ENCODE data around the gene OR6N1.

The OR6N1 gene

DNA sequence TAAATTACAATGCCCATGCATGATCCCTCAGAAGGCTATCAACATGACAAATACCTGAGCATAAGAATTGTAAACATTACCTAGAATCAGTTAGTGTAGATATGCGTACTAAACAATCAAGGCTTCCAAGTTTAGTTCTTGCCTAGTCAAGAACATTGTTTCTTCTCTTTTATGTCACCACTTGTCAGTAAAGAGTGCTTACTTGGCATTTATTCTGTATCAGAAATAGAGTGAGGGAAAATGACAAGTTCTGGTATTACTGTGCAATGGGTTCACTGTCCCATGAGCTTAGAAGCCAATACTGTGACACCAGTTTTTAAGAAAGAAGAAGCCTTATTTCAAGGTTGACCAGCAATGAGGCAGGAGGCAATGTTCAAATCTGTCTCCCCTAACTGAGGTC is 31.7 kb upstream of the OR6N1 start:
- H2BK120ac ChIP-seq (ENCODE audit: insufficient read depth, low read length, poor library complexity) = no peak overlapping the region
- no peak overlapping the region for H3K23ac ChIP-seq (ENCODE audit: low read length)
- H3K27me3 ChIP-seq (ENCODE audit: insufficient read depth, low read length) = no peaks in the 10 kb centered on the region
- H3K4ac ChIP-seq (ENCODE audit: low read depth, low read length) = no peak overlapping the region
- no peak overlapping the region for H3K14ac ChIP-seq (ENCODE audit: low read length)
- no peak for DNase-seq
- H4K8ac ChIP-seq (ENCODE audit: low read depth, low read length) = no peak overlapping the region
- no CpG with 5 or more reads among the region's 1 CpG for WGBS (ENCODE audit: extremely low coverage, insufficient coverage, insufficient read length)
- H2BK5ac ChIP-seq (ENCODE audit: low read depth, low read length, poor library complexity) = no peak overlapping the region
- H2AK5ac ChIP-seq (ENCODE audit: low read length) = no peak overlapping the region
- no peak overlapping the region for H3K27ac ChIP-seq (ENCODE audit: low read depth, low read length)
- no peak overlapping the region for H3K9ac ChIP-seq (ENCODE audit: low read length)
- H4K12ac ChIP-seq (ENCODE audit: low read depth, low read length) = no peak overlapping the region
- H3K36me3 ChIP-seq (ENCODE audit: control insufficient read depth in 1 of 2, insufficient read depth in 2 of 2, low read length in 2 of 2) = no peaks in the 10 kb centered on the region
- H3K4me2 ChIP-seq (ENCODE audit: low read length) = no peak overlapping the region
- no peaks in the 10 kb centered on the region for H3K79me1 ChIP-seq (ENCODE audit: low read length)
- H4K91ac ChIP-seq (ENCODE audit: low read depth, low read length) = no peak overlapping the region
- H3K79me2 ChIP-seq (ENCODE audit: control insufficient read depth, insufficient read depth, low read length, poor library complexity) = no peaks in the 10 kb centered on the region
- H2BK12ac ChIP-seq (ENCODE audit: low read length) = no peak overlapping the region
- no peaks in the 10 kb centered on the region for H3K9me3 ChIP-seq (ENCODE audit: insufficient read depth, low read depth, low read length)
- no peaks in the 10 kb centered on the region for H3K4me1 ChIP-seq (ENCODE audit: control insufficient read depth in 1 of 2, insufficient read depth in 2 of 2, low read length in 2 of 2)
- H3K18ac ChIP-seq (ENCODE audit: low read length) = no peak overlapping the region
- H2AFZ ChIP-seq (ENCODE audit: insufficient read depth, low read length, poor library complexity) = no peak overlapping the region
- no peak overlapping the region for H3K4me3 ChIP-seq (ENCODE audit: low read depth, low read length)

DNA sequence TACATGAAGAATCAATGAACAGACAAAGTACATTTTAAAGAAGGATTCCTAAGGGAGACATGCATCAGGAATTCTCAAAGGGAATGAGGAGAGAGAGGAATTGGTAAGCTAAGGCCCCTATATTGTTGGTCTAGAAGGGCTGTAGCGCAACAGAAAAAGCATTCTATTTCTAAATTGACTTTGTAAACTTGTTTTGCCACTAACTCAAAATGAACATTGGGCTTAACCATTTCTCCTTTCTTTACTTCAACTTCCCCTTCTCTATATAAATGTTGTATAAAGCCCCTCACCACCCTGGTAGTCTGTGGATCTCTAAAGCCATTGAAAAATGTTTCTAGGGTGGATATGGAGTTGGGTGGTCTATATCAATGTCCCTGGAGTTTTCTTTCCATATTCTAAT is 29.4 kb upstream of the OR6N1 start:
- Histone ChIP-seq H3K9ac (ENCODE audit: low read length) (no peak overlapping the region), H2BK12ac (ENCODE audit: low read length) (no peak overlapping the region), H2BK5ac (ENCODE audit: low read depth, low read length, poor library complexity) (no peak overlapping the region), H2BK120ac (ENCODE audit: insufficient read depth, low read length, poor library complexity) (no peak overlapping the region), H3K36me3 (ENCODE audit: control insufficient read depth in 1 of 2, insufficient read depth in 2 of 2, low read length in 2 of 2) (no peaks in the 10 kb centered on the region), H3K4me2 (ENCODE audit: low read length) (no peak overlapping the region), H3K14ac (ENCODE audit: low read length) (no peak overlapping the region), H4K12ac (ENCODE audit: low read depth, low read length) (no peak overlapping the region), H2AK5ac (ENCODE audit: low read length) (no peak overlapping the region), H3K18ac (ENCODE audit: low read length) (no peak overlapping the region), H4K91ac (ENCODE audit: low read depth, low read length) (no peak overlapping the region), H3K9me3 (ENCODE audit: insufficient read depth, low read depth, low read length) (no peaks in the 10 kb centered on the region), H3K27me3 (ENCODE audit: insufficient read depth, low read length) (no peaks in the 10 kb centered on the region), H3K4me3 (ENCODE audit: low read depth, low read length) (no peak overlapping the region), H3K4ac (ENCODE audit: low read depth, low read length) (no peak overlapping the region), H3K79me2 (ENCODE audit: control insufficient read depth, insufficient read depth, low read length, poor library complexity) (no peaks in the 10 kb centered on the region), H2AFZ (ENCODE audit: insufficient read depth, low read length, poor library complexity) (no peak overlapping the region), H3K27ac (ENCODE audit: low read depth, low read length) (no peak overlapping the region), H3K4me1 (ENCODE audit: control insufficient read depth in 1 of 2, insufficient read depth in 2 of 2, low read length in 2 of 2) (no peaks in the 10 kb centered on the region), H4K8ac (ENCODE audit: low read depth, low read length) (no peak overlapping the region), H3K79me1 (ENCODE audit: low read length) (no peaks in the 10 kb centered on the region), H3K23ac (ENCODE audit: low read length) (no peak overlapping the region)
- no CpG with 5 or more reads among the region's 1 CpG for whole genome bisulfite sequencing (ENCODE audit: extremely low coverage, insufficient coverage, insufficient read length)
- DNase-seq = no peak

DNA sequence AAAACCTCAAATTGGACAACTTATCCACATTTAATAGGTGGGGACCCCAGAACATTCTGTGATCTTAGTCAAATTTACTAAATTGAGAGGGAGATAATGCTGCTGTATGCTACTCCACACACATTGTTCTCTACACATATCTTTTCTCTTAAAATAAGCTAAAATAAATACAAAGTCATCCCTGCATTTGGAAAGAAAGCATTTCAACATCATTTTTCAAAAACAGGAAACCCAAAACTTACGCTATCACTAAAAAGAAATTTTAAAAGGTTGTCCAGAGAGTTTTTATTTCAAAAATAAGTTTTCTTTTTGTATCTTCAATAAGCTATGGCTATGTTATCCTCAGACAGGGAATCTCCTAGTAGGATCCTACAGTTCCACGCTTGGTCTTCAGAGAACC is 28.5 kb upstream of the OR6N1 start:
- WGBS (ENCODE audit: extremely low coverage, insufficient coverage, insufficient read length) = no CpG with 5 or more reads among the region's 2 CpGs
- no peaks in the 10 kb centered on the region for H3K79me2 ChIP-seq (ENCODE audit: control insufficient read depth, insufficient read depth, low read length, poor library complexity)
- no peak overlapping the region for H3K23ac ChIP-seq (ENCODE audit: low read length)
- no peak overlapping the region for H2AK5ac ChIP-seq (ENCODE audit: low read length)
- H3K4me2 ChIP-seq (ENCODE audit: low read length) = no peak overlapping the region
- no peak overlapping the region for H3K14ac ChIP-seq (ENCODE audit: low read length)
- H2BK5ac ChIP-seq (ENCODE audit: low read depth, low read length, poor library complexity) = no peak overlapping the region
- H3K18ac ChIP-seq (ENCODE audit: low read length) = no peak overlapping the region
- H4K12ac ChIP-seq (ENCODE audit: low read depth, low read length) = no peak overlapping the region
- H2BK12ac ChIP-seq (ENCODE audit: low read length) = no peak overlapping the region
- no peak overlapping the region for H2AFZ ChIP-seq (ENCODE audit: insufficient read depth, low read length, poor library complexity)
- no peak overlapping the region for H2BK120ac ChIP-seq (ENCODE audit: insufficient read depth, low read length, poor library complexity)
- H3K27ac ChIP-seq (ENCODE audit: low read depth, low read length) = no peak overlapping the region
- no peak for DNase-seq
- H3K9me3 ChIP-seq (ENCODE audit: insufficient read depth, low read depth, low read length) = no peaks in the 10 kb centered on the region
- H3K27me3 ChIP-seq (ENCODE audit: insufficient read depth, low read length) = no peaks in the 10 kb centered on the region
- H3K36me3 ChIP-seq (ENCODE audit: control insufficient read depth in 1 of 2, insufficient read depth in 2 of 2, low read length in 2 of 2) = no peaks in the 10 kb centered on the region
- no peak overlapping the region for H3K4me3 ChIP-seq (ENCODE audit: low read depth, low read length)
- no peaks in the 10 kb centered on the region for H3K79me1 ChIP-seq (ENCODE audit: low read length)
- no peak overlapping the region for H4K8ac ChIP-seq (ENCODE audit: low read depth, low read length)
- H3K4ac ChIP-seq (ENCODE audit: low read depth, low read length) = no peak overlapping the region
- H4K91ac ChIP-seq (ENCODE audit: low read depth, low read length) = no peak overlapping the region
- no peak overlapping the region for H3K9ac ChIP-seq (ENCODE audit: low read length)
- H3K4me1 ChIP-seq (ENCODE audit: control insufficient read depth in 1 of 2, insufficient read depth in 2 of 2, low read length in 2 of 2) = no peaks in the 10 kb centered on the region

DNA sequence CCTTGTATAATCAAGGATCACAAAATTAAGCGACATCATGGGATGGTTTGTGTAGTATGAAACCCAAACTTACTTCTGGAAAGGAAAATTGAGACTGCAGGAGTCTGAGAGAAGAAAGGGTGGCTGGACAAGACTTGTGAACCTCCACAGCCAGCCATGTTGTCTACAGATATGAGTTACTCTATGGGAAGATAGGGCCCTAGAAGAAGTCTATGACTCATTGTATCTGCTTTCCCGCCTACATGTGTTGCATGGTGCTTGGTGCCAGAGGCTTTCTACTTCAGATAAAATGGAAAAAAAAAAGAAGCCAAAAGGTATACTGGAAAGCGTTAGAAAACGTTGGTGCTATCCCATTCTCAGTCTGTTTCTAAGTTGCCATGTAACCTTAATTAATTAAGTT is 27.7 kb upstream of the OR6N1 start:
- H2BK12ac ChIP-seq (ENCODE audit: low read length) = no peak overlapping the region
- no peaks in the 10 kb centered on the region for H3K27me3 ChIP-seq (ENCODE audit: insufficient read depth, low read length)
- no CpG with 5 or more reads among the region's 4 CpGs for WGBS (ENCODE audit: extremely low coverage, insufficient coverage, insufficient read length)
- no peak overlapping the region for H2BK5ac ChIP-seq (ENCODE audit: low read depth, low read length, poor library complexity)
- no peaks in the 10 kb centered on the region for H3K4me1 ChIP-seq (ENCODE audit: control insufficient read depth in 1 of 2, insufficient read depth in 2 of 2, low read length in 2 of 2)
- no peak overlapping the region for H3K27ac ChIP-seq (ENCODE audit: low read depth, low read length)
- H4K12ac ChIP-seq (ENCODE audit: low read depth, low read length) = no peak overlapping the region
- H3K23ac ChIP-seq (ENCODE audit: low read length) = no peak overlapping the region
- H3K9ac ChIP-seq (ENCODE audit: low read length) = no peak overlapping the region
- H3K79me2 ChIP-seq (ENCODE audit: control insufficient read depth, insufficient read depth, low read length, poor library complexity) = no peaks in the 10 kb centered on the region
- H3K9me3 ChIP-seq (ENCODE audit: insufficient read depth, low read depth, low read length) = no peaks in the 10 kb centered on the region
- no peak overlapping the region for H3K4me2 ChIP-seq (ENCODE audit: low read length)
- DNase-seq = no peak
- H2AK5ac ChIP-seq (ENCODE audit: low read length) = no peak overlapping the region
- no peak overlapping the region for H3K18ac ChIP-seq (ENCODE audit: low read length)
- H2AFZ ChIP-seq (ENCODE audit: insufficient read depth, low read length, poor library complexity) = no peak overlapping the region
- no peak overlapping the region for H4K8ac ChIP-seq (ENCODE audit: low read depth, low read length)
- no peak overlapping the region for H3K4me3 ChIP-seq (ENCODE audit: low read depth, low read length)
- no peaks in the 10 kb centered on the region for H3K36me3 ChIP-seq (ENCODE audit: control insufficient read depth in 1 of 2, insufficient read depth in 2 of 2, low read length in 2 of 2)
- no peak overlapping the region for H3K14ac ChIP-seq (ENCODE audit: low read length)
- no peak overlapping the region for H3K4ac ChIP-seq (ENCODE audit: low read depth, low read length)
- H4K91ac ChIP-seq (ENCODE audit: low read depth, low read length) = no peak overlapping the region
- H3K79me1 ChIP-seq (ENCODE audit: low read length) = no peaks in the 10 kb centered on the region
- H2BK120ac ChIP-seq (ENCODE audit: insufficient read depth, low read length, poor library complexity) = no peak overlapping the region

Measured in trophoblast cell (in vitro differentiated cells and primary cell).